ENCODE results near the gene SORCS3. TPM values are rescaled to one million over a fixed set of nuclear protein-coding genes. Genes with fewer than 3 reads are reported as not detected.

SORCS3 gene
- total and polyA plus RNA-seq, 2 of the 4 experiments (the other 2 are of a cell fraction), result not detected

GRCh38 chr10:104631946-104632345 is 9.1 kb upstream of the SORCS3 start:
- no peak overlapping the region for H2AK9ac ChIP-seq (replicated peaks; ENCODE audit: low read depth, low read length, poor library complexity)
- no peak overlapping the region for H3K4ac ChIP-seq (ENCODE audit: low read depth, low read length)
- DNase-seq (no peak), ATAC-seq (ENCODE audit: low read depth) (no peak)
- H3K9ac ChIP-seq (ENCODE audit: low read depth, low read length), result no peak overlapping the region
- no peak for TF ChIP-seq RAD21 (IDR thresholded peaks at IDR 0.05; ENCODE audit: low read length)
- TF ChIP-seq BHLHE40 (IDR thresholded peaks at IDR 0.05; ENCODE audit: low read depth, low read length), result no peak
- TF ChIP-seq RFX5 (IDR thresholded peaks at IDR 0.05; ENCODE audit: low read depth, low read length), result no peak
- no peak for TF ChIP-seq SMC3 (IDR thresholded peaks at IDR 0.05; ENCODE audit: low read depth, low read length)
- TF ChIP-seq POLR2A (IDR thresholded peaks at IDR 0.05; ENCODE audit: low read depth, low read length), result no peak
- no peak for TF ChIP-seq CHD1 (IDR thresholded peaks at IDR 0.05; ENCODE audit: low read depth, low read length)
- TF ChIP-seq MAZ (IDR thresholded peaks at IDR 0.05; ENCODE audit: borderline replicate concordance, low read depth, low read length), result no peak
- no peak for TF ChIP-seq CTCF (conservative IDR thresholded peaks at IDR 0.05; ENCODE audit: low read depth, low read length)
- no peak for TF ChIP-seq CEBPB (IDR thresholded peaks at IDR 0.05; ENCODE audit: low read depth, low read length)
- TF ChIP-seq NFE2L2 (IDR thresholded peaks at IDR 0.05; ENCODE audit: low read depth, low read length), result no peak
- TF ChIP-seq MAFK (IDR thresholded peaks at IDR 0.05; ENCODE audit: low read depth, low read length), result no peak
- TF ChIP-seq ELK1 (IDR thresholded peaks at IDR 0.05; ENCODE audit: borderline replicate concordance, low read depth, low read length), result no peak
- no peak for TF ChIP-seq USF2 (IDR thresholded peaks at IDR 0.05; ENCODE audit: low read depth, low read length)
- TF ChIP-seq RCOR1 (IDR thresholded peaks at IDR 0.05; ENCODE audit: insufficient replicate concordance, low read length), result no peak
- TF ChIP-seq MXI1 (IDR thresholded peaks at IDR 0.05; ENCODE audit: borderline replicate concordance, low read depth, low read length), result no peak
- no peak overlapping the region for H2BK5ac ChIP-seq (ENCODE audit: low read depth, low read length, poor library complexity, severe bottlenecking)
- no peak overlapping the region for H2BK20ac ChIP-seq (ENCODE audit: low read depth, low read length)
- no TSS peak for BruUV-seq (replicated peaks)
- no peak overlapping the region for H3K4me2 ChIP-seq (ENCODE audit: low read depth, low read length)
- H3K23ac ChIP-seq (ENCODE audit: low read depth, low read length), result no peak overlapping the region
- H3K14ac ChIP-seq (replicated peaks; ENCODE audit: low read depth, low read length), result no peak overlapping the region
- no peak overlapping the region for H3K56ac ChIP-seq (ENCODE audit: extremely low read depth, insufficient read depth, low read length)
- no peak overlapping the region for H4K8ac ChIP-seq (ENCODE audit: low read depth in 2 of 2, low read length in 2 of 2)
- no peak overlapping the region for H2AK5ac ChIP-seq (ENCODE audit: low read depth, low read length)
- H4K20me1 ChIP-seq (ENCODE audit: insufficient read depth, low read length), result no peaks in the 10 kb centered on the region
- in situ Hi-C loops (cut with MboI; ENCODE audit: low sequenced_read_pairs), result no loop called here
- H3K4me3 ChIP-seq (ENCODE audit: insufficient read depth, low read depth, low read length), result no peak overlapping the region
- no peak overlapping the region for H4K91ac ChIP-seq (ENCODE audit: insufficient read depth, low read depth, low read length)
- no peaks in the 10 kb centered on the region for H3K4me1 ChIP-seq (ENCODE audit: control insufficient read depth, insufficient read depth, low read length)
- no peak overlapping the region for H3K18ac ChIP-seq (ENCODE audit: low read depth, low read length)
- dilution Hi-C loops (cut with HindIII; ENCODE audit: low sequenced_read_pairs, unreplicated experiment), result no loop called here
- no peak overlapping the region for H4K5ac ChIP-seq (ENCODE audit: low read depth, low read length)
- CTCF ChIA-PET, result no interaction called here
- no peaks in the 10 kb centered on the region for H3K9me3 ChIP-seq (ENCODE audit: control insufficient read depth, insufficient read depth, low read length)
- no peaks in the 10 kb centered on the region for H3K36me3 ChIP-seq (ENCODE audit: control insufficient read depth, insufficient read depth, low read length)
- H2BK15ac ChIP-seq (ENCODE audit: low read depth, low read length), result no peak overlapping the region
- intact Hi-C loops (cut with micrococcal nuclease), result no loop called here
- H2AFZ ChIP-seq (replicated peaks; ENCODE audit: low read length, poor library complexity), result no peak overlapping the region
- WGBS, 2 experiments (ENCODE audit: extremely low coverage in 2 of 2, insufficient read length in 1 of 2), result no CpG with 5 or more reads among the region's 3 CpGs
- H3K27ac ChIP-seq (ENCODE audit: insufficient read depth, low read length), result no peak overlapping the region
- POLR2A ChIA-PET (ENCODE audit: unreplicated experiment), result no interaction called here
- H3K79me1 ChIP-seq (ENCODE audit: low read depth in 1 of 2, low read length in 2 of 2), result no peaks in the 10 kb centered on the region
- no peak overlapping the region for H2BK120ac ChIP-seq (ENCODE audit: low read depth, low read length)
- H3K9me1 ChIP-seq (ENCODE audit: insufficient read depth, low read length), result no peaks in the 10 kb centered on the region
- H3K27me3 ChIP-seq (ENCODE audit: control insufficient read depth, insufficient read depth, low read length), result no peaks in the 10 kb centered on the region

Measured in IMR-90 (cell line).